OCI-LY1 (cell line): Measurements from ENCODE around the gene RPL10L.

Experiments
- H2AFZ ChIP-seq: fragments of 200-600 bp; sonication (generic), shearing (Covaris generic); 2 replicates; pipeline ENCODE4 v1.6.0; 2014; ENCODE audit warnings: antibody characterized with exemption, mild to moderate bottlenecking, low read length
- H3F3A ChIP-seq: fragments of 200-600 bp; sonication (generic), shearing (Covaris generic); 2 replicates; pipeline ENCODE4 v1.6.0; 2014; ENCODE audit warnings: mild to moderate bottlenecking, antibody characterized with exemption, low read length, moderate library complexity; ENCODE audit not compliant: insufficient read depth
- H3K27ac ChIP-seq: fragments of 200-600 bp; sonication (generic); 2 replicates; pipeline ENCODE4 v1.5.1; 2014; ENCODE audit warnings: low read length, mixed run types, mild to moderate bottlenecking, low read depth; ENCODE audit not compliant: poor library complexity, severe bottlenecking
- H3K27me3 ChIP-seq: fragments of 200-600 bp; sonication (generic); 2 replicates; pipeline ENCODE4 v1.6.0; 2014; ENCODE audit warnings: antibody characterized with exemption, mild to moderate bottlenecking, low read length, moderate library complexity; ENCODE audit not compliant: insufficient read depth
- H3K36me3 ChIP-seq: fragments of 200-600 bp; sonication (generic); 2 replicates; pipeline ENCODE4 v1.6.1; 2014; ENCODE audit warnings: mild to moderate bottlenecking, antibody characterized with exemption, low read length, moderate library complexity, mixed read lengths; ENCODE audit not compliant: insufficient read depth
- H3K4me1 ChIP-seq: fragments of 200-600 bp; sonication (generic); 2 replicates; pipeline ENCODE4 v1.5.1; 2014; ENCODE audit warnings: mild to moderate bottlenecking, low read length, moderate library complexity; ENCODE audit not compliant: insufficient read depth, severe bottlenecking
- H3K4me2 ChIP-seq: fragments of 200-600 bp; sonication (generic), shearing (Covaris generic); 2 replicates; pipeline ENCODE4 v1.6.1; 2014; ENCODE audit warnings: low read length
- H3K4me3 ChIP-seq: fragments of 200-600 bp; sonication (generic); 2 replicates; pipeline ENCODE4 v1.5.1; 2014; ENCODE audit warnings: low read length, low read depth, mild to moderate bottlenecking, mixed read lengths; ENCODE audit not compliant: poor library complexity, severe bottlenecking
- H3K79me2 ChIP-seq: fragments of 200-600 bp; shearing (Covaris generic); 2 replicates; pipeline ENCODE4 v1.6.1; 2016; ENCODE audit warnings: mixed run types, low read length, mixed read lengths; ENCODE audit not compliant: insufficient read depth
- H3K9ac ChIP-seq: fragments of 200-600 bp; sonication (generic), shearing (Covaris generic); 2 replicates; pipeline ENCODE4 v1.6.1; 2014; ENCODE audit warnings: mild to moderate bottlenecking, low read length, mixed read lengths
- H3K9me2 ChIP-seq: fragments of 200-600 bp; sonication (generic), shearing (Covaris generic); 2 replicates; pipeline ENCODE4 v1.6.1; 2014; ENCODE audit warnings: low read depth, mild to moderate bottlenecking, low read length, mixed read lengths
- H3K9me3 ChIP-seq: fragments of 200-600 bp; shearing (Covaris generic); 2 replicates; pipeline ENCODE4 v1.6.1; 2014; ENCODE audit warnings: low read length, mixed read lengths
- H4K20me1 ChIP-seq: fragments of 200-600 bp; sonication (generic), shearing (Covaris generic); 2 replicates; pipeline ENCODE4 v1.6.0; 2016; ENCODE audit warnings: mild to moderate bottlenecking, low read length; ENCODE audit not compliant: insufficient read depth
- EZH2 ChIP-seq: fragments of 200-600 bp; sonication (generic), shearing (Covaris generic); IDR thresholded peaks from 2 replicates; pipeline ENCODE4 v1.8.0; 2017; ENCODE audit warnings: borderline replicate concordance, mixed run types, mild to moderate bottlenecking, antibody characterized with exemption, low read length, moderate library complexity, mixed read lengths
- TF ChIP-seq, protein P1 (sequence below): fragments of 200-600 bp; sonication (generic), shearing (Covaris generic); IDR thresholded peaks from 2 replicates; pipeline ENCODE4 v1.5.1; 2017; ENCODE audit warnings: mild to moderate bottlenecking, antibody characterized with exemption, low read length, moderate library complexity, mixed read lengths

The RPL10L gene

DNA sequence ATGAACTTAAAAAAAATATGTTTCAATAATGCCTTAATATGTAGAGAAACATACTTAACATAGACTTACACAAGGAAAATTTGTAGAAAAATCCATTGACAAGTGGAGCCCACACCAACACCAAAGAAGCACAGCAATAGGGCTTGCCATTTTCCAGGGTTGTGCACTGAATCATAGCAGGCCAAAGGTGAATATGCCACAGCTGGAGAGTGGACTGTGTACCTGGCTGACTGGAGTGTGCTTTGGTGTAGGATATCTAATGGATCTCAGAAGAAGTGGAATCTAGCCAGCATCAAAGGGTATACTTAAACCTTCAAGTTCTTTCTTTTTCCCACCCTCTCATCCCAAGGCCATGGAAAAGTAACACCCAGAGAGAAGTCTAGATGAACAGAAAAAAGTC is 4.8 kb downstream of the RPL10L start:
- Histone ChIP-seq H3K9me2 (no peaks in the 10 kb centered on the region), H3K27ac (no peak overlapping the region), H2AFZ (no peak overlapping the region), H3K27me3 (no peaks in the 10 kb centered on the region), H4K20me1 (no peaks in the 10 kb centered on the region), H3K79me2 (no peaks in the 10 kb centered on the region), H3K9me3 (no peaks in the 10 kb centered on the region), H3F3A (no peaks in the 10 kb centered on the region), H3K9ac (no peak overlapping the region), H3K4me1 (no peaks in the 10 kb centered on the region), H3K36me3 (no peaks in the 10 kb centered on the region), H3K4me3 (no peak overlapping the region), H3K4me2 (no peak overlapping the region)
- TF ChIP-seq, protein P1, sequence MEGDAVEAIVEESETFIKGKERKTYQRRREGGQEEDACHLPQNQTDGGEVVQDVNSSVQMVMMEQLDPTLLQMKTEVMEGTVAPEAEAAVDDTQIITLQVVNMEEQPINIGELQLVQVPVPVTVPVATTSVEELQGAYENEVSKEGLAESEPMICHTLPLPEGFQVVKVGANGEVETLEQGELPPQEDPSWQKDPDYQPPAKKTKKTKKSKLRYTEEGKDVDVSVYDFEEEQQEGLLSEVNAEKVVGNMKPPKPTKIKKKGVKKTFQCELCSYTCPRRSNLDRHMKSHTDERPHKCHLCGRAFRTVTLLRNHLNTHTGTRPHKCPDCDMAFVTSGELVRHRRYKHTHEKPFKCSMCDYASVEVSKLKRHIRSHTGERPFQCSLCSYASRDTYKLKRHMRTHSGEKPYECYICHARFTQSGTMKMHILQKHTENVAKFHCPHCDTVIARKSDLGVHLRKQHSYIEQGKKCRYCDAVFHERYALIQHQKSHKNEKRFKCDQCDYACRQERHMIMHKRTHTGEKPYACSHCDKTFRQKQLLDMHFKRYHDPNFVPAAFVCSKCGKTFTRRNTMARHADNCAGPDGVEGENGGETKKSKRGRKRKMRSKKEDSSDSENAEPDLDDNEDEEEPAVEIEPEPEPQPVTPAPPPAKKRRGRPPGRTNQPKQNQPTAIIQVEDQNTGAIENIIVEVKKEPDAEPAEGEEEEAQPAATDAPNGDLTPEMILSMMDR, result no peak
- TF ChIP-seq EZH2, result no peak

DNA sequence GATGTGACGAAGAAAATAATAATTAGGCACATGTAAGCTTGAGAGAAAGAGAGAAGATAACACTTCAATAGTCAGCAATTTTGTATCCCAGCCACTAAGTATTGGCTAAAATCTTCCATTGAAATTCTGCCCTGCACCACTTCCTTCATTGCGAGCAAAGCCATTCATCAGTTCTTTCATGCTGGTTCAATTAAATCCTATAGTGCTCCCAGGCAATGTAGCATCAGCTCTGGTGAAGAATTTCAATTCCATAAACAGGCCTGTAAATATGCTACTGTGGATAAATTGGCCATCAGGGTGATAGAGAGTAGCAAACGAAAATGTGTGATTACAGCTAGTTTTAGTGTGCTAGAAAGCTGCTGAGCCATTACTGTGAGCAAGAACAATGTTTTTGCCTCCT is 24.7 kb downstream of the RPL10L start:
- H3K79me2 ChIP-seq, result no peaks in the 10 kb centered on the region
- H3K9ac ChIP-seq, result no peak overlapping the region
- no peak overlapping the region for H3K27ac ChIP-seq
- H3K9me2 ChIP-seq, result no peaks in the 10 kb centered on the region
- H2AFZ ChIP-seq, result no peak overlapping the region
- no peaks in the 10 kb centered on the region for H3K36me3 ChIP-seq
- H3F3A ChIP-seq, result no peaks in the 10 kb centered on the region
- no peaks in the 10 kb centered on the region for H3K27me3 ChIP-seq
- no peaks in the 10 kb centered on the region for H3K4me1 ChIP-seq
- H3K4me2 ChIP-seq, result no peak overlapping the region
- no peak overlapping the region for H3K4me3 ChIP-seq
- TF ChIP-seq, protein P1, result no peak
- no peak for TF ChIP-seq EZH2
- H4K20me1 ChIP-seq, result no peaks in the 10 kb centered on the region
- H3K9me3 ChIP-seq, result no peaks in the 10 kb centered on the region
